Activated B cell treated with CpG ODN at 0.5 μM for 24 hours (primary cell): ENCODE measurements around the gene OSCAR. TPM values are rescaled to one million over a fixed set of nuclear protein-coding genes. Genes with fewer than 3 reads are reported as not detected.

ENCODE experiments used
- ATAC-seq: fragments of 200-7000 bp; cut with Tn5 transposase; one replicate; pipeline ENCODE4 v1.10.0; 2021; ENCODE audit warnings: low read depth, mild to moderate bottlenecking, moderate library complexity
- CTCF ChIA-PET: fragments of 350-600 bp; sonication (Branson Sonifier 250); formaldehyde crosslinking; loops from one replicate; lab custom pipeline; 2021; ENCODE audit warnings: antibody characterized with exemption; lab: Charles Lee
- POLR2A ChIA-PET: fragments of 350-600 bp; sonication (Branson Sonifier 250); formaldehyde crosslinking; loops from one replicate; lab custom pipeline; 2021; ENCODE audit warnings: antibody characterized with exemption; lab: Charles Lee
- DNase-seq: peaks from one replicate; pipeline ENCODE4 v3.0.0; 2022
- H3K27ac Mint-ChIP-seq: one replicate; pipeline ENCODE4 v1.8.0; 2020; ENCODE audit warnings: mixed read lengths
- H3K27me3 Mint-ChIP-seq: one replicate; pipeline ENCODE4 v1.8.0; 2021; ENCODE audit warnings: mixed read lengths
- H3K36me3 Mint-ChIP-seq: one replicate; pipeline ENCODE4 v1.8.0; 2021; ENCODE audit warnings: low read depth, mixed read lengths
- H3K4me1 Mint-ChIP-seq: one replicate; pipeline ENCODE4 v1.8.0; 2021; ENCODE audit warnings: mixed read lengths
- H3K4me3 Mint-ChIP-seq: one replicate; pipeline ENCODE4 v1.8.0; 2020; ENCODE audit warnings: mild to moderate bottlenecking, mixed read lengths
- H3K9me3 Mint-ChIP-seq: one replicate; pipeline ENCODE4 v1.8.0; 2020; ENCODE audit warnings: mixed read lengths
- CTCF ChIP-seq: fragments of 200-600 bp; IDR thresholded peaks from one replicate; pipeline ENCODE4 v1.8.0; 2022; ENCODE audit warnings: antibody characterized with exemption, mild to moderate bottlenecking
- intact Hi-C: fragments of 100-400 bp; cut with micrococcal nuclease; formaldehyde crosslinking; loops from one replicate; pipeline ENCODE4 v1.15.1; 2024
- total RNA-seq: library from RNA; stranded (reverse); gene quantifications from 2 replicates; pipeline ENCODE4 v1.2.3, GENCODE V29; 2022

OSCAR gene
- total RNA-seq, 1 donor from 2014 or later, result 0.16 TPM

- peaks cover 42% of the 10 kb centered on the region for H3K36me3 Mint-ChIP-seq
- peak; percentile 90 for DNase-seq
- peak within 1 kb of the TSS; percentile 94 for H3K4me3 Mint-ChIP-seq
- peaks cover 36% of the 10 kb centered on the region for H3K4me1 Mint-ChIP-seq
- no peaks in the 10 kb centered on the region for H3K9me3 Mint-ChIP-seq
- ATAC-seq, result peak; percentile 93
- no peaks in the 10 kb centered on the region for H3K27me3 Mint-ChIP-seq
- intact Hi-C loops, result loop anchor here (1.0 to 5.0 kb wide), 8 partner anchors 13 to 1292 kb away; partner anchors contain the start of genes CNOT3, LENG1, LENG8 and MYADM
- ChIA-PET POLR2A (interaction anchor here (0.5 to 3.1 kb wide), 20 partner anchors 8 to 1539 kb away, joined by 3 to 61 read pairs (median 4); partner anchors contain the start of genes CNOT3, FIZ1, LENG1 and LENG8), CTCF (interaction anchor here (1.0 kb wide), 1 partner anchor 22 kb away, joined by 4 read pairs; no protein-coding TSS in a partner anchor)
- peak within 1 kb of the TSS; percentile 98 for H3K27ac Mint-ChIP-seq
- no peak for TF ChIP-seq CTCF
These were observed 14.8 kb upstream of the OSCAR start, which contains the start of the genes PRPF31 and TFPT for GRCh38 chr19:54115109-54116063. Gene PRPF31, plus strand, starts transcription at chr19:54115754. Its CDS starts 2,525 bp downstream, at chr19:54118279. Gene TFPT, minus strand, starts transcription at chr19:54115657. Its CDS starts 388 bp downstream, at chr19:54115269.

GRCh38 chr19:54114340-54115108 lies 13.9 kb upstream of the OSCAR start:
- Mint-ChIP-seq H3K4me1 (peaks cover 36% of the 10 kb centered on the region), H3K27me3 (no peaks in the 10 kb centered on the region), H3K36me3 (peaks cover 42% of the 10 kb centered on the region), H3K27ac (peak overlapping the region; percentile 98), H3K4me3 (peak overlapping the region; percentile 94), H3K9me3 (no peaks in the 10 kb centered on the region)
- CTCF ChIA-PET, result interaction anchor here (0.6 to 1.0 kb wide), 2 partner anchors 22 to 23 kb away, joined by 3 to 4 read pairs; partner anchors contain the start of gene CNOT3
- POLR2A ChIA-PET, result interaction anchor here (0.5 to 3.1 kb wide), 16 partner anchors 8 to 1485 kb away, joined by 3 to 61 read pairs (median 4); partner anchors contain the start of genes CNOT3, FIZ1, LENG1 and LENG8
- ATAC-seq, result no peak
- no peak for DNase-seq
- no peak for TF ChIP-seq CTCF
- intact Hi-C loops, result loop anchor here (1.0 to 5.0 kb wide), 8 partner anchors 12 to 1293 kb away; partner anchors contain the start of genes CNOT3, LENG1, LENG8 and MYADM

GRCh38 chr19:54109651-54110050 lies 9.0 kb upstream of the OSCAR start:
- CTCF ChIA-PET, result no interaction called here
- Mint-ChIP-seq H3K27ac (no peak overlapping the region), H3K36me3 (peaks cover 62% of the 10 kb centered on the region), H3K4me1 (peaks cover 9% of the 10 kb centered on the region), H3K9me3 (no peaks in the 10 kb centered on the region), H3K4me3 (no peak overlapping the region), H3K27me3 (no peaks in the 10 kb centered on the region)
- POLR2A ChIA-PET, result no interaction called here
- intact Hi-C loops, result no loop called here
- no peak for TF ChIP-seq CTCF
- DNase-seq (no peak), ATAC-seq (no peak)

- no peak for TF ChIP-seq CTCF
- ATAC-seq, result no peak
- Mint-ChIP-seq H3K27ac (no peak overlapping the region), H3K9me3 (no peaks in the 10 kb centered on the region), H3K4me3 (no peak overlapping the region), H3K27me3 (no peaks in the 10 kb centered on the region), H3K36me3 (peaks cover 62% of the 10 kb centered on the region), H3K4me1 (peaks cover 4% of the 10 kb centered on the region)
- ChIA-PET CTCF (no interaction called here), POLR2A (no interaction called here)
- no peak for DNase-seq
- intact Hi-C loops, result no loop called here
These were observed 7.9 kb upstream of the OSCAR start for GRCh38 chr19:54108496-54108895.
